Mesendoderm (in vitro differentiated cells): ENCODE results near the gene KPTN.

Experiments used
- DNase-seq: peaks from one replicate; pipeline ENCODE4 v3.0.0; 2013
- H2AK5ac ChIP-seq: 2 replicates; pipeline ENCODE4 v1.6.1; 2013; ENCODE audit warnings: low read length, inconsistent platforms
- H2BK120ac ChIP-seq: 2 replicates; pipeline ENCODE4 v1.6.1; 2013; ENCODE audit warnings: low read depth, mild to moderate bottlenecking, low read length, moderate library complexity, mixed read lengths
- H2BK15ac ChIP-seq: replicated peaks from 2 replicates; pipeline ENCODE4 v1.6.1; 2013; ENCODE audit warnings: low read depth, mild to moderate bottlenecking, moderate library complexity
- H2BK5ac ChIP-seq: 2 replicates; pipeline ENCODE4 v1.6.1; 2013; ENCODE audit warnings: low read length, inconsistent platforms
- H3K18ac ChIP-seq: 2 replicates; pipeline ENCODE4 v1.6.1; 2013; ENCODE audit warnings: mild to moderate bottlenecking, low read length, mixed read lengths
- H3K23ac ChIP-seq: one replicate; pipeline ENCODE4 v1.6.1; 2013; ENCODE audit warnings: low read length
- H3K27ac ChIP-seq: 2 replicates; pipeline ENCODE4 v1.5.1; 2013; ENCODE audit warnings: low read depth, mild to moderate bottlenecking, inconsistent platforms, low read length, moderate library complexity
- H3K27me3 ChIP-seq: 2 replicates; pipeline ENCODE4 v1.6.1; 2013; ENCODE audit warnings: low read length, control low read depth, mild to moderate bottlenecking, inconsistent platforms; ENCODE audit not compliant: insufficient read depth, poor library complexity
- H3K36me3 ChIP-seq: 2 replicates; pipeline ENCODE4 v1.6.1; 2013; ENCODE audit warnings: low read length, inconsistent platforms; ENCODE audit not compliant: control insufficient read depth, insufficient read depth
- H3K4ac ChIP-seq: one replicate; pipeline ENCODE4 v1.6.1; 2013; ENCODE audit warnings: low read depth, mild to moderate bottlenecking, low read length, moderate library complexity
- H3K4me1 ChIP-seq: 2 replicates; pipeline ENCODE4 v1.6.1; 2013; ENCODE audit warnings: low read depth, low read length, inconsistent platforms; ENCODE audit not compliant: control insufficient read depth
- H3K4me2 ChIP-seq: 2 replicates; pipeline ENCODE4 v1.6.1; 2013; ENCODE audit warnings: low read length
- H3K4me3 ChIP-seq: 2 replicates; pipeline ENCODE4 v1.5.1; 2013; ENCODE audit warnings: mild to moderate bottlenecking, low read length
- H3K56ac ChIP-seq: one replicate; pipeline ENCODE4 v1.6.1; 2013; ENCODE audit warnings: low read length
- H3K79me1 ChIP-seq: 2 replicates; pipeline ENCODE4 v1.6.1; 2013; ENCODE audit warnings: low read length, inconsistent platforms
- H3K79me2 ChIP-seq: 2 replicates; pipeline ENCODE4 v1.6.1; 2013; ENCODE audit warnings: mild to moderate bottlenecking, low read length; ENCODE audit not compliant: control insufficient read depth, insufficient read depth
- H3K9ac ChIP-seq: 2 replicates; pipeline ENCODE4 v1.6.1; 2013; ENCODE audit warnings: low read length, inconsistent platforms
- H4K5ac ChIP-seq: one replicate; pipeline ENCODE4 v1.6.1; 2013; ENCODE audit warnings: low read length
- H4K8ac ChIP-seq: one replicate; pipeline ENCODE4 v1.6.1; 2013; ENCODE audit warnings: low read depth, mild to moderate bottlenecking, control low read depth, low read length, moderate library complexity
- WGBS: extraction: QIAGEN DNeasy Blood & Tissue Kit; methylation state at CpG from one replicate; pipeline ENCODE4 v1.1.7; 2013; ENCODE audit warnings: low lambda C conversion rate, missing lambda C conversion rate; ENCODE audit not compliant: insufficient coverage; ENCODE audit errors: extremely low coverage; 5-methylcytosine and 5-hydroxymethylcytosine counted together

KPTN gene

GRCh38 chr19:47469363-47469700 lies 14.7 kb downstream of the KPTN start:
- H4K5ac ChIP-seq = no peak overlapping the region
- H3K18ac ChIP-seq = no peak overlapping the region
- no peak overlapping the region for H3K4me2 ChIP-seq
- no peak overlapping the region for H3K4me3 ChIP-seq
- H4K8ac ChIP-seq = no peak overlapping the region
- no CpG with 5 or more reads among the region's 6 CpGs for WGBS
- H3K36me3 ChIP-seq = no peaks in the 10 kb centered on the region
- no peaks in the 10 kb centered on the region for H3K79me1 ChIP-seq
- peaks cover 2% of the 10 kb centered on the region for H3K4me1 ChIP-seq
- H3K27ac ChIP-seq = no peak overlapping the region
- no peak overlapping the region for H3K56ac ChIP-seq
- H3K4ac ChIP-seq = no peak overlapping the region
- no peaks in the 10 kb centered on the region for H3K79me2 ChIP-seq
- H2BK15ac ChIP-seq = no peak overlapping the region
- no peak overlapping the region for H3K9ac ChIP-seq
- H2AK5ac ChIP-seq = no peak overlapping the region
- no peaks in the 10 kb centered on the region for H3K27me3 ChIP-seq
- no peak overlapping the region for H2BK5ac ChIP-seq
- DNase-seq = no peak
- H2BK120ac ChIP-seq = no peak overlapping the region
- no peak overlapping the region for H3K23ac ChIP-seq

GRCh38 chr19:47467914-47468313 lies 16.1 kb downstream of the KPTN start:
- Histone ChIP-seq H3K4me1 (peaks cover 2% of the 10 kb centered on the region), H3K18ac (no peak overlapping the region), H3K9ac (no peak overlapping the region), H3K4me3 (no peak overlapping the region), H3K56ac (no peak overlapping the region), H3K36me3 (no peaks in the 10 kb centered on the region), H3K27ac (no peak overlapping the region), H2BK120ac (no peak overlapping the region), H3K23ac (no peak overlapping the region), H4K8ac (no peak overlapping the region), H3K4ac (no peak overlapping the region), H4K5ac (no peak overlapping the region), H3K79me1 (no peaks in the 10 kb centered on the region), H2AK5ac (no peak overlapping the region), H3K4me2 (no peak overlapping the region), H3K27me3 (no peaks in the 10 kb centered on the region), H2BK15ac (no peak overlapping the region), H3K79me2 (no peaks in the 10 kb centered on the region), H2BK5ac (no peak overlapping the region)
- no peak for DNase-seq
- WGBS = no CpG with 5 or more reads among the region's 9 CpGs

DNA sequence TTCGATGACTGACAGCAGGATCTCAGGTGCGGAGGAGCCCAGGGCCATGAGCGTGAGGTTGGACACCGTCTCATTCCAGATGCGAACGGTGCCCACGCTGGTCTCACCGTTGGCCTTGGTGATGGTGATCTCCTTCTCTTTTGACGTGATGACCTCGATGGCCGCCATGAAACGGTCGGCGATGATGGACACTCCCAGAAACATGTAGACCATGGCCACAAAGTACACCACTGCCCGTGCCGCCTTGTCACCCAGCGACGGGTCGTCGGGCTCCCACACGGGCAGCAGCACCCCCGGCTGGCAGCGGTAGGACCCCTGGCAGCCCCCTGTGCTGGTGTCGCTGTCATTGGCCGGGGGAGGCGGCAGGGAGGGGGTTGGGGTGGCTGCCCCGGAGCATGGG lies 18.1 kb downstream of the KPTN start:
- Histone ChIP-seq H3K4me2 (no peak overlapping the region), H3K4me3 (no peak overlapping the region)
- no CpG with 5 or more reads among the region's 27 CpGs for WGBS

DNA sequence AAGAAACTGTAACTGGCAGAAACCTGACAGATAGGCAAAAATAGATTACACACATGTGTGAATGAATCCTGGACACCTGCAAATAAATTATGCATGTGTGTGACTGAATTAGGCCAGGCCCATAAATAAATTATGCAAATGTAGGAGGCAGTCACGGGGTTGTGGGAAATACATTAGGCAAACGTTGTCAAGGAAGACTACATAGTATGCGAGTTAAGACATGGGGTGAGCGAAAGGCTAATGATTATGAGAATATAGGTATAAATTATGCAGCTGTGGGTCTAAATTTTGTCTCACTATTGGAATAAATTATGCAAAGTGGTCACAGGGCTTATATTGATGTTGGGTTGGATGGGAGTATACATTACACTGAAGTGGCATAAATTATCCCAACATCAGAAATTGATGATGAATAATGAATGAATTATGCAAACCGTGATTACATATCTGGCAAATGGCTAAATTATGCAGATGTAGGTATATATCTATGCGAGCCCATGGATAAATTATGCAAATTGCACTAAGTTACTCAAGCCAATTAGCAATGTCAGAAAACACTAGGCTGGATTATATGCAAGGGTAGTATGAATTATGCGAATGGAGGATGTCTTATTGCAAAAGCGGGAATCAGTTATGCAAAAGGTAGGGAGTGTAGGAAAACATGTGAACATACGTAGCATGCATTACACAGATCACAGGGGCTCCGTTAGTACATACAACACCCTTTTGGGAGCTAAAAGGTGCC lies 19.2 kb downstream of the KPTN start:
- Histone ChIP-seq H3K27ac (no peak overlapping the region), H3K4ac (no peak overlapping the region), H3K4me2 (no peak overlapping the region), H3K79me2 (no peaks in the 10 kb centered on the region), H2AK5ac (no peak overlapping the region), H3K36me3 (no peaks in the 10 kb centered on the region), H4K8ac (no peak overlapping the region), H3K23ac (no peak overlapping the region), H2BK120ac (no peak overlapping the region), H3K4me3 (no peak overlapping the region), H3K4me1 (peaks cover 2% of the 10 kb centered on the region), H3K56ac (no peak overlapping the region), H4K5ac (no peak overlapping the region), H3K79me1 (no peaks in the 10 kb centered on the region), H3K9ac (no peak overlapping the region), H3K18ac (no peak overlapping the region), H2BK5ac (no peak overlapping the region), H2BK15ac (no peak overlapping the region), H3K27me3 (no peaks in the 10 kb centered on the region)
- DNase-seq = no peak
- WGBS = 100% methylated on average over 1 of the region's 10 CpGs

More for the DNA sequence above, 18.1 kb downstream of the KPTN start:
- Histone ChIP-seq H3K9ac (no peak overlapping the region), H2AK5ac (no peak overlapping the region), H3K23ac (no peak overlapping the region), H4K5ac (no peak overlapping the region), H3K4ac (no peak overlapping the region), H3K56ac (no peak overlapping the region), H3K4me1 (peaks cover 2% of the 10 kb centered on the region), H2BK15ac (no peak overlapping the region), H3K79me2 (no peaks in the 10 kb centered on the region), H4K8ac (no peak overlapping the region), H2BK5ac (no peak overlapping the region), H3K18ac (no peak overlapping the region), H3K79me1 (no peaks in the 10 kb centered on the region), H3K27ac (no peak overlapping the region), H3K27me3 (no peaks in the 10 kb centered on the region), H2BK120ac (no peak overlapping the region), H3K36me3 (no peaks in the 10 kb centered on the region)
- no peak for DNase-seq

GRCh38 chr19:47461876-47462275 lies 22.1 kb downstream of the KPTN start:
- Histone ChIP-seq H3K27ac (no peak overlapping the region), H3K18ac (no peak overlapping the region), H2BK120ac (no peak overlapping the region), H2BK5ac (no peak overlapping the region), H3K4ac (no peak overlapping the region), H4K8ac (no peak overlapping the region), H3K4me1 (peaks cover 2% of the 10 kb centered on the region), H3K9ac (no peak overlapping the region), H4K5ac (no peak overlapping the region), H3K27me3 (peaks cover 9% of the 10 kb centered on the region), H3K79me2 (no peaks in the 10 kb centered on the region), H3K36me3 (no peaks in the 10 kb centered on the region), H2AK5ac (no peak overlapping the region), H3K4me3 (no peak overlapping the region), H3K56ac (no peak overlapping the region), H3K23ac (no peak overlapping the region), H2BK15ac (no peak overlapping the region), H3K4me2 (no peak overlapping the region), H3K79me1 (no peaks in the 10 kb centered on the region)
- DNase-seq = no peak
- WGBS = no CpG with 5 or more reads among the region's 5 CpGs

- H2BK5ac ChIP-seq = no peak overlapping the region
- DNase-seq = no peak
- no peak overlapping the region for H3K27ac ChIP-seq
- no peak overlapping the region for H3K18ac ChIP-seq
- H3K23ac ChIP-seq = no peak overlapping the region
- H3K4me1 ChIP-seq = no peaks in the 10 kb centered on the region
- WGBS = no CpG with 5 or more reads among the region's 14 CpGs
- no peaks in the 10 kb centered on the region for H3K79me1 ChIP-seq
- H4K5ac ChIP-seq = no peak overlapping the region
- no peaks in the 10 kb centered on the region for H3K79me2 ChIP-seq
- H3K4me3 ChIP-seq = no peak overlapping the region
- no peak overlapping the region for H3K9ac ChIP-seq
- no peak overlapping the region for H3K4me2 ChIP-seq
- H3K56ac ChIP-seq = no peak overlapping the region
- no peak overlapping the region for H3K4ac ChIP-seq
- no peak overlapping the region for H2BK120ac ChIP-seq
- no peaks in the 10 kb centered on the region for H3K36me3 ChIP-seq
- no peak overlapping the region for H2BK15ac ChIP-seq
- no peak overlapping the region for H4K8ac ChIP-seq
- H3K27me3 ChIP-seq = peaks cover 14% of the 10 kb centered on the region
- no peak overlapping the region for H2AK5ac ChIP-seq
Measured at GRCh38 chr19:47459477-47459876, 24.5 kb downstream of the KPTN start.
